SK-N-SH treated with all-trans-retinoic acid at 6 μM for 48 hours (cell line): Measurements from ENCODE around the gene DGKI.

ENCODE experiments used
- ARNTL ChIP-seq: fragments of 450-650 bp; formaldehyde crosslinking; IDR thresholded peaks from 2 replicates; pipeline ENCODE4 v1.5.0; 2020; ENCODE audit warnings: low read depth, mild to moderate bottlenecking, moderate library complexity, borderline replicate concordance
- CREB5 ChIP-seq: fragments of 250-450 bp; sonication (Bioruptor Pico); IDR thresholded peaks from 2 replicates; pipeline ENCODE4 v1.5.1; 2020; ENCODE audit warnings: low read depth, mild to moderate bottlenecking, moderate library complexity
- CSDC2 ChIP-seq: fragments of 250-450 bp; sonication (Bioruptor Pico); IDR thresholded peaks from 2 replicates; pipeline ENCODE4 v1.5.0; 2020; ENCODE audit warnings: mild to moderate bottlenecking, moderate library complexity
- CSRNP3 ChIP-seq: fragments of 250-450 bp; sonication (Bioruptor Pico); IDR thresholded peaks from 2 replicates; pipeline ENCODE4 v1.5.1; 2021; ENCODE audit warnings: mild to moderate bottlenecking, moderate library complexity
- GLIS3 ChIP-seq: fragments of 250-450 bp; sonication (Bioruptor Pico); IDR thresholded peaks from 2 replicates; pipeline ENCODE4 v1.5.0; 2020; ENCODE audit warnings: mild to moderate bottlenecking, moderate library complexity
- OSR1 ChIP-seq: fragments of 250-450 bp; sonication (Bioruptor Pico); IDR thresholded peaks from 2 replicates; pipeline ENCODE4 v1.8.0; 2022; ENCODE audit warnings: moderate library complexity, mild to moderate bottlenecking, inconsistent platforms
- PATZ1 ChIP-seq: fragments of 250-450 bp; sonication (Bioruptor Pico); IDR thresholded peaks from 2 replicates; pipeline ENCODE4 v1.8.0; 2020; ENCODE audit warnings: mild to moderate bottlenecking, moderate library complexity, borderline replicate concordance
- PPARA ChIP-seq: fragments of 250-450 bp; sonication (Bioruptor Pico); IDR thresholded peaks from 2 replicates; pipeline ENCODE4 v1.5.0; 2020; ENCODE audit warnings: mild to moderate bottlenecking, borderline replicate concordance
- TCF4 ChIP-seq: fragments of 250-450 bp; sonication (Bioruptor Pico); IDR thresholded peaks from 2 replicates; pipeline ENCODE4 v1.8.0; 2021; ENCODE audit warnings: mild to moderate bottlenecking, moderate library complexity, borderline replicate concordance
- TOX ChIP-seq: fragments of 250-450 bp; sonication (Bioruptor Pico); IDR thresholded peaks from 2 replicates; pipeline ENCODE4 v1.8.0; 2021; ENCODE audit warnings: mild to moderate bottlenecking, moderate library complexity, borderline replicate concordance
- ZC3H10 ChIP-seq: fragments of 250-450 bp; sonication (Bioruptor Pico); IDR thresholded peaks from 2 replicates; pipeline ENCODE4 v1.5.1; 2021; ENCODE audit warnings: mild to moderate bottlenecking, moderate library complexity
- ZFP30 ChIP-seq: fragments of 450-650 bp; formaldehyde crosslinking; IDR thresholded peaks from 2 replicates; pipeline ENCODE4 v1.5.0; 2022; ENCODE audit warnings: mild to moderate bottlenecking, moderate library complexity
- ZNF565 ChIP-seq: fragments of 450-650 bp; formaldehyde crosslinking; conservative IDR thresholded peaks from 2 replicates; pipeline ENCODE4 v1.5.0; 2020; ENCODE audit warnings: low read depth, mild to moderate bottlenecking, moderate library complexity
- ZNF8 ChIP-seq: fragments of 450-650 bp; formaldehyde crosslinking; IDR thresholded peaks from 2 replicates; pipeline ENCODE4 v1.5.0; 2020; ENCODE audit warnings: mild to moderate bottlenecking, moderate library complexity

- no peak for TF ChIP-seq PATZ1 (CRISPR knock-in tag)
- no peak for TF ChIP-seq PPARA (CRISPR knock-in tag)
- TF ChIP-seq ZFP30: no peak
- no peak for TF ChIP-seq OSR1 (CRISPR knock-in tag)
- TF ChIP-seq TOX (CRISPR knock-in tag): no peak
- no peak for TF ChIP-seq CSRNP3 (CRISPR knock-in tag)
- TF ChIP-seq GLIS3 (CRISPR knock-in tag): no peak
- TF ChIP-seq CSDC2: no peak
- no peak for TF ChIP-seq ARNTL (CRISPR knock-in tag)
- no peak for TF ChIP-seq ZNF8 (CRISPR knock-in tag)
- no peak for TF ChIP-seq CREB5 (CRISPR knock-in tag)
- no peak for TF ChIP-seq ZNF565 (CRISPR knock-in tag)
- no peak for TF ChIP-seq TCF4
- TF ChIP-seq ZC3H10 (CRISPR knock-in tag): no peak
These were observed 150.4 kb downstream of the DGKI start for GRCh38 chr7:137696376-137696775.
